ENCODE results near the gene SNAI3.

Gene SNAI3

GRCh38 chr16:88703486-88704309 is 17.4 kb upstream of the SNAI3 start:
- DNase-seq, result peak; percentile 82 to 94 (median 92)

- DNase-seq, result peak; percentile 57 to 82 (median 76)
Measured at GRCh38 chr16:88702371-88703210, 16.3 kb upstream of the SNAI3 start.

GRCh38 chr16:88701581-88702370 is 15.5 kb upstream of the SNAI3 start:
- no peak for DNase-seq

- DNase-seq, result peak; percentile 94 to 98 (median 98)
Measured at GRCh38 chr16:88700636-88701482, 14.6 kb upstream of the SNAI3 start.

GRCh38 chr16:88700322-88700635 is 14.0 kb upstream of the SNAI3 start:
- no peak for DNase-seq

- no peak for DNase-seq
Measured at GRCh38 chr16:88699180-88699579, 12.9 kb upstream of the SNAI3 start.

GRCh38 chr16:88698646-88699045 is 12.3 kb upstream of the SNAI3 start:
- DNase-seq, result no peak

- DNase-seq, result peak in 1 of 4 experiments; percentile 41
Measured at GRCh38 chr16:88697831-88698615, 11.7 kb upstream of the SNAI3 start.

- no peak for DNase-seq
Measured at GRCh38 chr16:88697116-88697830, 11.0 kb upstream of the SNAI3 start.

GRCh38 chr16:88696441-88696840 is 10.1 kb upstream of the SNAI3 start:
- no peak for DNase-seq

- no peak for DNase-seq
Measured at GRCh38 chr16:88695753-88696152, 9.4 kb upstream of the SNAI3 start.

- peak; percentile 28 to 66 (median 62) for DNase-seq
Measured at GRCh38 chr16:88695218-88695617, 8.9 kb upstream of the SNAI3 start.

GRCh38 chr16:88694221-88695087 is 8.1 kb upstream of the SNAI3 start:
- no peak for DNase-seq

- DNase-seq, result no peak
Measured at GRCh38 chr16:88693420-88694177, 7.3 kb upstream of the SNAI3 start.

- DNase-seq, result no peak
Measured at GRCh38 chr16:88692861-88693260, 6.6 kb upstream of the SNAI3 start.

GRCh38 chr16:88691924-88692560 is 5.7 kb upstream of the SNAI3 start:
- DNase-seq, result peak; percentile 89 to 96 (median 94)

- DNase-seq, result no peak
Measured at GRCh38 chr16:88691129-88691813, 5.0 kb upstream of the SNAI3 start.
